GM12864 (cell line): ENCODE results near the gene DNASE1L3.

Experiments
- DNase-seq: peaks from one replicate; pipeline ENCODE4 v3.0.0-alpha.2; 2011; ENCODE audit warnings: low read depth
- H3K4me3 ChIP-seq: 2 replicates; pipeline ENCODE4 v1.5.1; 2011; ENCODE audit warnings: mild to moderate bottlenecking, low read depth, low read length, control low read depth
- CTCF ChIP-seq: IDR thresholded peaks from 2 replicates; pipeline ENCODE4 v1.5.1; 2011; ENCODE audit warnings: low read depth, mild to moderate bottlenecking, moderate library complexity, low read length, control low read depth, inconsistent platforms; ENCODE audit errors: missing control alignments

DNASE1L3 gene

GRCh38 chr3:58184309-58184981, 26.3 kb downstream of the DNASE1L3 start:
- no peak overlapping the region for H3K4me3 ChIP-seq
- DNase-seq: no peak
- TF ChIP-seq CTCF: no peak

DNA sequence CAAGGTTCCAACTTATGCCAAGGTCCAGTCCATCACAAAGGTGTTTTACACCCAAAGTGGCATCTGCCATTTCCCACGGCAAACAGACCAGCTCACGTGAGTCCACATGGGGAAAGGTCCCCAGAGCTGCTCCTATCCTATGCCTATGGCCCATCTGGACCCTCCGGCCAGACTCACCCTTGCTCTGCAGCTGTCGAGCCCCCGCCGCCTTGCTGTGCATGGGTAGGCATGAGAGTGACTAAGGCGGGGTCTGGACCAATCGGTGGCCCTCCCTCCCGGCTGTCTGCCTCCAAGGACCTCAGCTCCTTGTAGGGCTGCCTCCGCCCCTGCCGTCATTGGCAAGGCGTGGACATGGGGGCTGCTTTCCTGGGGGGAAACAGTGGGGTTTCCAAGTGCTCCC, 26.9 kb downstream of the DNASE1L3 start:
- no peak for TF ChIP-seq CTCF
- no peak overlapping the region for H3K4me3 ChIP-seq
- DNase-seq: no peak

- no peak for DNase-seq
- TF ChIP-seq CTCF: no peak
- H3K4me3 ChIP-seq: no peak overlapping the region
Observed at GRCh38 chr3:58183221-58183620, 27.6 kb downstream of the DNASE1L3 start.

- H3K4me3 ChIP-seq: no peak overlapping the region
- DNase-seq: no peak
- TF ChIP-seq CTCF: no peak
Observed at GRCh38 chr3:58180940-58181587, 29.7 kb downstream of the DNASE1L3 start.

DNA sequence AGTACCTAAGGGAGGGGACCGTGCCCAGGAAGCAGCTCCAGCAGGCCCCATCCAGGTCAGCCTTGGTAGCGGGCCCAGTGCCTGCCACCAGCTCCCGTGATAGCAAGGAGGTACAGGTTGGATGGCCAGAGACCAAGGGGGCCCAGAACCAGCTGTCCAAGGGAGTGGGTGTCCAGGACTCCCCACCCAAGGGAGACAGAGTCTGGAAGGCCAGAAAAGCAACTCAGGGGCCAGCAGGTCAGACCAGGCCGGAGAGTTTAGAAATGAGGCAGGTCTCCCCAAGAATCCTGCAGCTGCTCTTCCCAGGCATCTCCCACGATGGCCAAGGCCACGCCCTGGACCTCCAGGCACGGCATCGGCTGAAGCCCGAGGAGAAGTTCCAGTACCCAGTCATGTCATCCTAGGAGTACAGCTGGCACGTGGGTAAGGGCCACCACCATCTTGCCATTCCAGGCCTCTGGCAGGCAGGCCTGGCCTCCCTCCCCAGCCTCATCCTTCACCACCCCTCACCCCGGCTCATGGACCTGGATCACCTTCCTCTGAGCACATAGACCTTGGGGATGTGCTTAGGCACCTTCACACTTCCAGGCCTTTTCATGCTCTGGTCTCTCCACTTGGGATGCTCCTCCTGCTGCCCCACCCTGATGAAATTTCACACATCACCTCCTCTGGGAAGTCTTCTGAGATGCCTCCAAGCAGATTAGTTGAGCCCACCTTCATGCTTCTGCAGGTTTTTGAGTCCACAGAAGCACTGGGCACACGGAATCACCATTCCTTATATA, 30.5 kb downstream of the DNASE1L3 start:
- no peak for DNase-seq
- no peak overlapping the region for H3K4me3 ChIP-seq
- no peak for TF ChIP-seq CTCF

DNA sequence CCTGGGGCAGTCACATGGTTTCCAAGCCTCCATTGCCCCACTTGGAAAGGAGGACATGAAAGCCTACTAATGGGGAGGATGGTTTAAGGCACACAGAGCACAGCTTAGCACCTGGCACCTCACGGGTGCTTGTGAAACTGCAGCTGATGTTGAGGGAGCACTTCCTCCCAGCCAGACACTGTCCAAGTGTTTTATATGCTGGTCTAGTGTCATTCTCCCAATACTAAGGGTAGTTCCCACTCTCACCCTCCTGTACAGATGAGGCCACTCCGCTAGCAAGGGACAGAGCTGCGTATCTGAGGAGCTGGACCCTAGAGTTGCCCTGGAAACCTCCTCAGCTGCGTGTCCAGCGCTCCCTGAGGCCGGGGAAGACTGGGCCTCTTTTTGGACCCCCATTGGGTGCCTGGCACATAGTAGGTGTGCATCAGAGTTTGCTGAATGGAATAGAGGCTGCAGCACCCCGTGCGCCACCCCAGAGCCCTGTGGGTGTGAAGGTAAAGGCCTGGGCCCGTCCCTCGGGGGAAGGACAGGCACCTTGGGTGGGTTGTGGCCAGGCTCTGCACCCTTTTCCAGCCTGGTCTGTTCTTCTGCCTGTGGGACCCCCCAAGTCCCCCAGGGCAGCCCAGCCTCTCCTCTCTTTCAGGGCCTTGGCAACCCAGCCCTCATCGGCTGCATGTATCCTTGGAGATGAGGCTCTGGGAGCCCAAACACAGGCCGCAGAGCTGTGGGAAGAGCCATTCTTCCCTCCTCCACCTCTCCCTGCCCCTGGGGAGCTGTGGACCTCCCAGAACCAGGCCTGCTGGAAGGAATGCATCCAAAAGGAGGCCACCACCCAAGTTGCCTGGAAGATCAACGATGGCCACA, 31.3 kb downstream of the DNASE1L3 start:
- DNase-seq: no peak
- no peak overlapping the region for H3K4me3 ChIP-seq
- TF ChIP-seq CTCF: no peak
